ENCODE results near the gene ZDHHC5.
"Not testable (repeated sequence)": the region's sequence is repeated elsewhere in the genome, so short reads cannot be mapped to it uniquely, and the experiment has no call there.

Gene ZDHHC5

DNA sequence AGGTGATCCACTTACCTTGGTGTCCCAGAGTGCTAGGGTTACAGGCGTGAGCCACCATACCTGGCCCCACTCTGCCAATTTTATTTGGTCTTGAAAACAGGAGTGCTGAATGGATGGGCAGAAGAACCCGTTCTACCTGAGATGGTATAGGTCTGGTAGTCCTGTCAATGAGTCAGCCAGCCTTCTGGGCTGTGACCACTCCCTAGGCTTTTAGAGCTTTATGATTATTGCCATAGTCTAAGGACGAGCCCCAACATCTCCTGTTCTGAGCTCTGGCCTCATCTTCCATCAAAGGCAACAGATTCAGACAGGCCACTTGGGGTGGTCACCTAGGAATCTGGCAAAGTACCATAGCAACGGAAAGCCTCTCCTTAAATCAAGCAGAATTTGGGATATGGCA, 11.5 kb downstream of the ZDHHC5 start:
- Histone ChIP-seq H3K27ac (ENCODE audit: low read length) (no peak overlapping the region), H3K27me3 (ENCODE audit: low read depth, low read length) (no peaks in the 10 kb centered on the region), H4K20me1 (ENCODE audit: insufficient read depth, low read length) (peaks cover 47% of the 10 kb centered on the region), H3K79me2 (ENCODE audit: low read length) (peaks cover 90% of the 10 kb centered on the region), H3K4me1 (ENCODE audit: low read length) (peaks cover 12% of the 10 kb centered on the region; the same call in 1 of the 2 replicates), H3K9ac (ENCODE audit: low read length) (no peak overlapping the region), H2AFZ (ENCODE audit: low read depth, low read length) (no peak overlapping the region), H3K36me3 (replicated peaks; ENCODE audit: low read depth, low read length) (peaks cover 66% of the 10 kb centered on the region), H3K4me3 (ENCODE audit: low read length) (no peak overlapping the region), H3K4me2 (ENCODE audit: low read length) (no peak overlapping the region), H3K9me3 (ENCODE audit: insufficient read depth, low read length) (no peaks in the 10 kb centered on the region)
- TF ChIP-seq, protein P1, sequence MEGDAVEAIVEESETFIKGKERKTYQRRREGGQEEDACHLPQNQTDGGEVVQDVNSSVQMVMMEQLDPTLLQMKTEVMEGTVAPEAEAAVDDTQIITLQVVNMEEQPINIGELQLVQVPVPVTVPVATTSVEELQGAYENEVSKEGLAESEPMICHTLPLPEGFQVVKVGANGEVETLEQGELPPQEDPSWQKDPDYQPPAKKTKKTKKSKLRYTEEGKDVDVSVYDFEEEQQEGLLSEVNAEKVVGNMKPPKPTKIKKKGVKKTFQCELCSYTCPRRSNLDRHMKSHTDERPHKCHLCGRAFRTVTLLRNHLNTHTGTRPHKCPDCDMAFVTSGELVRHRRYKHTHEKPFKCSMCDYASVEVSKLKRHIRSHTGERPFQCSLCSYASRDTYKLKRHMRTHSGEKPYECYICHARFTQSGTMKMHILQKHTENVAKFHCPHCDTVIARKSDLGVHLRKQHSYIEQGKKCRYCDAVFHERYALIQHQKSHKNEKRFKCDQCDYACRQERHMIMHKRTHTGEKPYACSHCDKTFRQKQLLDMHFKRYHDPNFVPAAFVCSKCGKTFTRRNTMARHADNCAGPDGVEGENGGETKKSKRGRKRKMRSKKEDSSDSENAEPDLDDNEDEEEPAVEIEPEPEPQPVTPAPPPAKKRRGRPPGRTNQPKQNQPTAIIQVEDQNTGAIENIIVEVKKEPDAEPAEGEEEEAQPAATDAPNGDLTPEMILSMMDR (IDR thresholded peaks at IDR 0.05; ENCODE audit: low read depth, low read length) = no peak
- TF ChIP-seq EZH2phosphoT487 (IDR thresholded peaks at IDR 0.05; ENCODE audit: low read depth) = no peak

DNA sequence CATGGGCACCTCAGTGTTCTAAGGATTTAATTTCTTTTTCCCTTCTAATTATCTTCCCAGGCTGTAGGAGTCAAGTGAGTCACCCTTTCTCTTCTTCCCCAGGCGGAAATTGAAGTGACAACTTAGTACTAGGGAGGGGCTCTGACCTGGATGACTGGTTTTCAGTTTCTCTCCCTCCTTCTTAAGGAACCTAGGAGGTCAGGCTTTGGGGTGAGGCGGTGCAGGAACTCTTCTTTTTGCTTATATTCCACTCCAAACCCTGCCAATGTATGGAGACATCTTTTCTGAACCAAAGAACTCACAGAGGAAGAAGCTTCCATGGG, 12.6 kb downstream of the ZDHHC5 start:
- Histone ChIP-seq H3K4me1 (ENCODE audit: low read length) (peaks cover 12% of the 10 kb centered on the region; the same call in 1 of the 2 replicates), H3K79me2 (ENCODE audit: low read length) (peaks cover 84% of the 10 kb centered on the region), H3K27ac (ENCODE audit: low read length) (no peak overlapping the region), H3K27me3 (ENCODE audit: low read depth, low read length) (no peaks in the 10 kb centered on the region), H3K4me2 (ENCODE audit: low read length) (no peak overlapping the region), H2AFZ (ENCODE audit: low read depth, low read length) (no peak overlapping the region), H3K9me3 (ENCODE audit: insufficient read depth, low read length) (no peaks in the 10 kb centered on the region), H4K20me1 (ENCODE audit: insufficient read depth, low read length) (peaks cover 36% of the 10 kb centered on the region), H3K36me3 (replicated peaks; ENCODE audit: low read depth, low read length) (peaks cover 64% of the 10 kb centered on the region), H3K9ac (ENCODE audit: low read length) (no peak overlapping the region), H3K4me3 (ENCODE audit: low read length) (no peak overlapping the region)
- TF ChIP-seq, protein P1 (IDR thresholded peaks at IDR 0.05; ENCODE audit: low read depth, low read length) = no peak

DNA sequence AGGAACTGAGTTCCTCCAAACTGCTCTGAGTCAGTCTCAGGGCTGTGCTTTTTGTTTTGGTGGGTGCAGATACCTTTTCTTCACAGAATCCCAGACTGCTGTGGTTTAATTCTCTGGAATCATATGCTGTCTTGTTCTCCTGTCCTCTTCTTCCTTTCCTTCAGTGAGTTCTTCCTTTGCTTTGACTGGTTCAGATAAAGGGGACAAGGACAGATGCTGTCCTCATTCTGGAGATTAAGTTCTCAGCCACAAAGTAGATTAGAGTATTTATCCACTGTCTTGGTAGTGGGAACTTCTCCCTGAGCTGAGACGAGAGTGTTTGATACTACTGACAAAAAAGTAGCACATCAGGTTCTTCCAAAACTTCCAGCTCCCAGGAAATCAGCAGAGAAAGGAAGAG, 13.3 kb downstream of the ZDHHC5 start:
- peaks cover 33% of the 10 kb centered on the region for H4K20me1 ChIP-seq (ENCODE audit: insufficient read depth, low read length)
- H3K27me3 ChIP-seq (ENCODE audit: low read depth, low read length) = no peaks in the 10 kb centered on the region
- H3K4me3 ChIP-seq (ENCODE audit: low read length) = no peak overlapping the region
- H3K79me2 ChIP-seq (ENCODE audit: low read length) = peaks cover 78% of the 10 kb centered on the region
- H2AFZ ChIP-seq (ENCODE audit: low read depth, low read length) = no peak overlapping the region
- H3K4me2 ChIP-seq (ENCODE audit: low read length) = no peak overlapping the region
- H3K4me1 ChIP-seq (ENCODE audit: low read length) = peaks cover 12% of the 10 kb centered on the region; the same call in 1 of the 2 replicates
- TF ChIP-seq EZH2phosphoT487 (IDR thresholded peaks at IDR 0.05; ENCODE audit: low read depth) = no peak
- TF ChIP-seq, protein P1 (IDR thresholded peaks at IDR 0.05; ENCODE audit: low read depth, low read length) = no peak
- H3K9me3 ChIP-seq (ENCODE audit: insufficient read depth, low read length) = no peaks in the 10 kb centered on the region
- no peak overlapping the region for H3K27ac ChIP-seq (ENCODE audit: low read length)
- no peak overlapping the region for H3K9ac ChIP-seq (ENCODE audit: low read length)
- peaks cover 60% of the 10 kb centered on the region for H3K36me3 ChIP-seq (replicated peaks; ENCODE audit: low read depth, low read length)

DNA sequence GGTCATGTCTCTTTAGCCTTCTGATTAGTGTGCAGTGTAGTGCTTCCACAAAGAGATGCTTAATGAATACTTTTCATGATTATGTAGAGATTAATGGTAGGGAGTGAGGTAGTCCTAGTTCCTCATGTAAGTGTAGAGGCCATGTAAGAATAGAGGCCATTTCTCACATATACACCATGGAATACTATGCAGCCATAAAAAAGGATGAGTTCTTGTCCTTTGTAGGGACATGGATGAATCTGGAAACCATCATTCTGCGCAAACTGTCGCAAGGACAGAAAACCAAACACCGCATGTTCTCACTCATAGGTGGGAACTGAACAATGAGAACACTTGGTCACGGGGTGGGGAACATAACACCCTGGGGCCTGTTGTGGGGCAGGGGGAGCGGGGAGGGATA, 22.6 kb downstream of the ZDHHC5 start:
- not testable (repeated sequence) for H3K4me2 ChIP-seq (ENCODE audit: low read length); H3K9me3 ChIP-seq (ENCODE audit: insufficient read depth, low read length); H4K20me1 ChIP-seq (ENCODE audit: insufficient read depth, low read length); H3K9ac ChIP-seq (ENCODE audit: low read length); H3K4me1 ChIP-seq (ENCODE audit: low read length); H2AFZ ChIP-seq (ENCODE audit: low read depth, low read length); H3K4me3 ChIP-seq (ENCODE audit: low read length); H3K27ac ChIP-seq (ENCODE audit: low read length); H3K27me3 ChIP-seq (ENCODE audit: low read depth, low read length)
- Histone ChIP-seq H3K36me3 (replicated peaks; ENCODE audit: low read depth, low read length) (peaks cover 59% of the 10 kb centered on the region), H3K79me2 (ENCODE audit: low read length) (peaks cover 13% of the 10 kb centered on the region)

DNA sequence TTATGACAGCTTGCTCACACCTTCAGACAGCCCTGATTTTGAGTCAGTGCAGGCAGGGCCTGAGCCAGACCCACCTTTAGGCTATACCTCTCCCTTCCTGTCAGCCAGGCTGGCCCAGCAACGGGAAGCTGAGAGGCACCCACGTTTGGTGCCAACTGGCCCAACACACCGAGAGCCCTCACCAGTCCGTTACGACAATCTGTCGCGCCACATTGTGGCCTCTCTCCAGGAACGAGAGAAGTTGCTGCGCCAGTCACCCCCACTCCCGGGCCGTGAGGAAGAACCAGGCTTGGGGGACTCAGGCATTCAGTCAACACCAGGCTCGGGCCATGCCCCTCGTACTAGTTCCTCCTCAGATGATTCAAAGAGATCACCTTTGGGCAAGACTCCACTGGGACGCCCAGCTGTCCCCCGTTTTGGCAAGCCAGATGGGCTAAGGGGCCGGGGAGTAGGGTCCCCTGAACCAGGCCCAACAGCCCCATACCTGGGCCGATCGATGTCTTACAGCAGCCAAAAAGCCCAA, 31.0 kb downstream of the ZDHHC5 start:
- Histone ChIP-seq H2AFZ (ENCODE audit: low read depth, low read length) (no peak overlapping the region), H3K36me3 (replicated peaks; ENCODE audit: low read depth, low read length) (peaks cover 69% of the 10 kb centered on the region)

More for the DNA sequence above, 31.0 kb downstream of the ZDHHC5 start:
- Histone ChIP-seq H3K9ac (ENCODE audit: low read length) (no peak overlapping the region), H3K9me3 (ENCODE audit: insufficient read depth, low read length) (no peaks in the 10 kb centered on the region), H3K27ac (ENCODE audit: low read length) (no peak overlapping the region), H3K4me1 (ENCODE audit: low read length) (no peaks in the 10 kb centered on the region), H3K4me2 (ENCODE audit: low read length) (no peak overlapping the region), H3K4me3 (ENCODE audit: low read length) (no peak overlapping the region), H4K20me1 (ENCODE audit: insufficient read depth, low read length) (no peaks in the 10 kb centered on the region), H3K27me3 (ENCODE audit: low read depth, low read length) (no peaks in the 10 kb centered on the region), H3K79me2 (ENCODE audit: low read length) (no peaks in the 10 kb centered on the region)
- TF ChIP-seq EZH2phosphoT487 (IDR thresholded peaks at IDR 0.05; ENCODE audit: low read depth) = no peak
- TF ChIP-seq, protein P1 (IDR thresholded peaks at IDR 0.05; ENCODE audit: low read depth, low read length) = no peak

Measured in OCI-LY3 (cell line).